ENCODE results near the gene CCL19. TPM values are rescaled to one million over a fixed set of nuclear protein-coding genes. Genes with fewer than 3 reads are reported as not detected.

CCL19 gene
- total RNA-seq, 1 donor from 2014 or later: 1.1 TPM

DNA sequence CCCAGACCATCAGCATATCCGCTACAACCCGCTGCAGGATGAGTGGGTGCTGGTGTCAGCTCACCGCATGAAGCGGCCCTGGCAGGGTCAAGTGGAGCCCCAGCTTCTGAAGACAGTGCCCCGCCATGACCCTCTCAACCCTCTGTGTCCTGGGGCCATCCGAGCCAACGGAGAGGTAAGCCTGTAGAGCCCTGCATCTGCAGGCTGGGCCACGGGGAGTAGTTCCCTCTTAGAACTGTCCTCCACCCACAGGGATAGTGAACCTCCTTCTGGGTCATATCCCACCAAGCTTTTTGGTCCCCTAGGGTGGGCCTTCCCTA is 44.0 kb downstream of the CCL19 start:
- TF ChIP-seq, protein P1, sequence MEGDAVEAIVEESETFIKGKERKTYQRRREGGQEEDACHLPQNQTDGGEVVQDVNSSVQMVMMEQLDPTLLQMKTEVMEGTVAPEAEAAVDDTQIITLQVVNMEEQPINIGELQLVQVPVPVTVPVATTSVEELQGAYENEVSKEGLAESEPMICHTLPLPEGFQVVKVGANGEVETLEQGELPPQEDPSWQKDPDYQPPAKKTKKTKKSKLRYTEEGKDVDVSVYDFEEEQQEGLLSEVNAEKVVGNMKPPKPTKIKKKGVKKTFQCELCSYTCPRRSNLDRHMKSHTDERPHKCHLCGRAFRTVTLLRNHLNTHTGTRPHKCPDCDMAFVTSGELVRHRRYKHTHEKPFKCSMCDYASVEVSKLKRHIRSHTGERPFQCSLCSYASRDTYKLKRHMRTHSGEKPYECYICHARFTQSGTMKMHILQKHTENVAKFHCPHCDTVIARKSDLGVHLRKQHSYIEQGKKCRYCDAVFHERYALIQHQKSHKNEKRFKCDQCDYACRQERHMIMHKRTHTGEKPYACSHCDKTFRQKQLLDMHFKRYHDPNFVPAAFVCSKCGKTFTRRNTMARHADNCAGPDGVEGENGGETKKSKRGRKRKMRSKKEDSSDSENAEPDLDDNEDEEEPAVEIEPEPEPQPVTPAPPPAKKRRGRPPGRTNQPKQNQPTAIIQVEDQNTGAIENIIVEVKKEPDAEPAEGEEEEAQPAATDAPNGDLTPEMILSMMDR (IDR thresholded peaks at IDR 0.05): no peak
- H3K36me3 ChIP-seq: peaks cover 18% of the 10 kb centered on the region
- H3K27ac ChIP-seq: peak overlapping the region; percentile 86
- intact Hi-C loops (cut with DNase I): no loop called here
- H3K9me3 ChIP-seq: no peaks in the 10 kb centered on the region
- H3K4me1 ChIP-seq: peaks cover 26% of the 10 kb centered on the region
- DNase-seq (no peak), ATAC-seq (peak; percentile 1)
- peak overlapping the region; percentile 81 for H3K4me3 ChIP-seq
- no peaks in the 10 kb centered on the region for H3K27me3 ChIP-seq

DNA sequence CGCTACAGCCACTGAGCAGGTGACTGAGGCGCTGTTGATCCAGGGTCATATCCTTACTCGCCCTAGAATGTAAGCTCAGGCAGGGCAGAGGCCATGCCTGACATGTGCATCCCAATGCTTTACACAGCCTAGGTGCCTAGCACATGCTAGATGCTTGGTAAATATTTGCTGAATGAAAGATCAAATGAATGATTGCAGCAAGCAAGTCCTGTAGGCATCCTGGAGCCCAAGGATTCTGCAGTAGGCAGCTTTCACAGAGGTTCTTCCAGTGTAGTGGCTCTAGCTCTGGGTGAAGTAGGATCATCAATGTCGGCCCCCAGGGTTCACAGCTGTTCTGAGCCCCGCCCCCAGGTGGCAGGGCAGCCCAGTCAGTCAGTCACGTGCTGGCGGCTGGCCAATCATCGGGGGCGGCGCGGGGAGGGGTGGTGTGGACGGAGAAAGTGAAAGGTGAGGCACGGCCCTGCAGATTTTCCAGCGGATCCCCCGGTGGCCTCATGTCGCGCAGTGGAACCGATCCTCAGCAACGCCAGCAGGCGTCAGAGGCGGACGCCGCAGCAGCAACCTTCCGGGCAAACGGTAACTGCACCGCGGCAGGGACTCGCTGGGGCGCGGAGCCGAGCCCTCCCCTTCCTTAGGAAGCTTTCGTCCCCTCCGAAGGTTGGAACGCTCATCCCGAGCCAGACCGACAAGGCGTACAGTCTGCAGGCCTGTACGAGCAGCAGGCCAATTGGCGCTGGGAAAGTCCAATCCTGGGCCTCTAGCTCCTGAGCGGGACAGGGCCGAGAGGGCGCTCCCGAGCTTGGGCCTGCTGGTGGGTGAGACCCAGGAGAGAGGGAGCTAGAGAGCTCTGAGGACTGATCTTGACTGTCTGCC is 44.6 kb downstream of the CCL19 start, which contains the start of gene GALT:
TSS of gene GALT (plus strand) at position 465 of the 873 bp plus-strand sequence. CDS start at position 495, 30 bp downstream.
- Histone ChIP-seq H3K4me1 (peaks cover 25% of the 10 kb centered on the region), H3K27ac (peak within 1 kb of the TSS; percentile 86), H3K36me3 (peaks cover 18% of the 10 kb centered on the region), H3K9me3 (no peaks in the 10 kb centered on the region), H3K4me3 (peak within 1 kb of the TSS; percentile 81), H3K27me3 (no peaks in the 10 kb centered on the region)
- peak; percentile 98 for DNase-seq
- TF ChIP-seq, protein P1 (IDR thresholded peaks at IDR 0.05): peak; percentile 29
- peak; percentile 96 for ATAC-seq
- intact Hi-C loops (cut with DNase I): no loop called here

DNA sequence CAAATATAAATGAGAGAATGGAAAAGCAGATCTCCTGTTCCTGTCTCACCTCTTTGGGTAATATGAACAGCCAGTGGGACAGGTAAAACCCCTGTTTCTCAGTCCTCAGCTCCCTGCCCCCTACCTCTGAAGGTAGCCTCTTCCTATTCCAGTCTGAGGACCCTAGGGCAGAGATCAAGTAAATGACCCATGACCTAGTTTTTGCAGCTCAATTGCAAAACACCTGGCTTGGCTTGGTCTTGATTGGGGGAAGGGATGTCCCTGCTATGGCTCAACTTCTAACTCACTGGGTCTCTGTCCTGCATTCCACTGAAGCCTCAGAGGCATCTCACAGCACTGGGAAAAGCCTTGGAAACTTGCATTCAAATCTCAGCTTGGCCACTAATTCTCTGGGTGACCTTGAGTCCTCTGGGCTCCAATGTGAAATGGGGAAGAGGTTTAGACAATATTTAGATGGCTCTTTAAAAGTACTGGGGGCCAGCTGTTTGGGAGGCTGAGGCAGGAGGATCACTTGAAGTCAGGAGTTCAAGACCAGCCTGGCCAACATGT is 46.2 kb downstream of the CCL19 start:
- H3K9me3 ChIP-seq: no peaks in the 10 kb centered on the region
- intact Hi-C loops (cut with DNase I): no loop called here
- TF ChIP-seq, protein P1 (IDR thresholded peaks at IDR 0.05): no peak
- H3K27ac ChIP-seq: no peak overlapping the region
- H3K27me3 ChIP-seq: no peaks in the 10 kb centered on the region
- peaks cover 16% of the 10 kb centered on the region for H3K36me3 ChIP-seq
- DNase-seq (no peak), ATAC-seq (no peak)
- H3K4me1 ChIP-seq: peaks cover 22% of the 10 kb centered on the region
- H3K4me3 ChIP-seq: no peak overlapping the region

DNA sequence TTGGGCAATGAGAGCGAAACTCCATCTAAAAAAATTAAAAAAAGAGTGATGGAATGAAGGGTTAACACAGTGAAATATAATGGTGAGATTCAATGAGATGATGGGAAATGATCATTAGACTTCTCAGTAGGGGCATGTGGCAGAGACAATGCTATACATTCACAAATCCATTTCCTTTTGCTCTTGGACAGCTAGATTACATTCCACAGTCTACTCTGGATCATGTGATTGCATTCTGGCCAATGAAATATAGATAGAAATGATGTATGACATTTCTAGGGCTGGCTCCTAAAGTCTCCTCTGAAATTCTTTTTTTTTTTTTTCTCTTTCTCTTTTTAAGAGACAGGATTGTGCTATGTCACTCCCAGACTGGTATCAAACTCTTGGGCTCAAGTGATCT is 48.4 kb downstream of the CCL19 start:
- Histone ChIP-seq H3K36me3 (no peaks in the 10 kb centered on the region), H3K9me3 (no peaks in the 10 kb centered on the region), H3K27ac (no peak overlapping the region), H3K27me3 (no peaks in the 10 kb centered on the region), H3K4me1 (peaks cover 20% of the 10 kb centered on the region), H3K4me3 (no peak overlapping the region)
- ATAC-seq: no peak
- intact Hi-C loops (cut with DNase I): no loop called here
- DNase-seq: no peak
- TF ChIP-seq, protein P1 (IDR thresholded peaks at IDR 0.05): no peak

Other genes with a start within 250 kb of the CCL19 start
- 28.8 TPM for gene FAM219A, start 232.7 kb downstream of the CCL19 start, total RNA-seq
- gene DNAI1, start 232.5 kb downstream of the CCL19 start, total RNA-seq: not detected
- 0.61 TPM for gene ENHO, start 168.3 kb downstream of the CCL19 start, total RNA-seq
- gene CNTFR, start 101.6 kb downstream of the CCL19 start, total RNA-seq: 2.9 TPM
- gene RPP25L, start 79.2 kb downstream of the CCL19 start, total RNA-seq: 16.7 TPM
- 59.3 TPM for gene DCTN3, start 70.8 kb downstream of the CCL19 start, total RNA-seq
- not detected for gene ARID3C, start 62.2 kb downstream of the CCL19 start, total RNA-seq
- 40.5 TPM for gene SIGMAR1, start 53.5 kb downstream of the CCL19 start, total RNA-seq
- 47.6 TPM for gene GALT, start 44.6 kb downstream of the CCL19 start, total RNA-seq
- gene IL11RA, start 39.1 kb downstream of the CCL19 start, total RNA-seq: 18.7 TPM
- not detected for gene CCL27, start 28.6 kb downstream of the CCL19 start, total RNA-seq
- gene CCL21, start 18.9 kb upstream of the CCL19 start, total RNA-seq: 37.7 TPM

Measured in upper lobe of right lung (tissue), 1 donor.